NCI-H2227 treated with DMSO at 0.1 percent for 48 hours (cell line): ENCODE data around the gene IRAK3.
"Not testable (repeated sequence)": the region's sequence is repeated elsewhere in the genome, so short reads cannot be mapped to it uniquely, and the experiment has no call there.

Experiments used
- DNase-seq: peaks from one replicate; lab custom pipeline; 2025; lab: John Stamatoyannopoulos, UW

The IRAK3 gene

DNA sequence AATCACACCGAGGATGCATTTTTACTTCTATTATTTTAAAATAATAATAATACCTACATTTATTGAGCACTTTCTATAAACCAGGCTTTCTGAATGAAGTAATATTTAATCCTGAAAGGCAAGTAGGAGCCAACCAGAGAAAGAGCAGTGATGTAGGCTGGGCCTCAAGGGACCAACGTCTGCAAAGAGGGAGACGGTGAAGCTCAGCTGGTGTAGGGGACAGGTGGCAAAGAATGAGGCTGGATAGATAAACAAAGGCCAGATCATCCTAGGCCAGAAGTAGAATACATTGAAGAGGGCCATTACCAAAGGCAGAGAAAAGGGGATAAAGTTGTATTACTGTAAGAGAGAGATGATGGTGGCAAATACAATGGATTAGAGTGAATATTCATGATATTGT lies 18.4 kb upstream of the IRAK3 start:
- no peak for DNase-seq

DNA sequence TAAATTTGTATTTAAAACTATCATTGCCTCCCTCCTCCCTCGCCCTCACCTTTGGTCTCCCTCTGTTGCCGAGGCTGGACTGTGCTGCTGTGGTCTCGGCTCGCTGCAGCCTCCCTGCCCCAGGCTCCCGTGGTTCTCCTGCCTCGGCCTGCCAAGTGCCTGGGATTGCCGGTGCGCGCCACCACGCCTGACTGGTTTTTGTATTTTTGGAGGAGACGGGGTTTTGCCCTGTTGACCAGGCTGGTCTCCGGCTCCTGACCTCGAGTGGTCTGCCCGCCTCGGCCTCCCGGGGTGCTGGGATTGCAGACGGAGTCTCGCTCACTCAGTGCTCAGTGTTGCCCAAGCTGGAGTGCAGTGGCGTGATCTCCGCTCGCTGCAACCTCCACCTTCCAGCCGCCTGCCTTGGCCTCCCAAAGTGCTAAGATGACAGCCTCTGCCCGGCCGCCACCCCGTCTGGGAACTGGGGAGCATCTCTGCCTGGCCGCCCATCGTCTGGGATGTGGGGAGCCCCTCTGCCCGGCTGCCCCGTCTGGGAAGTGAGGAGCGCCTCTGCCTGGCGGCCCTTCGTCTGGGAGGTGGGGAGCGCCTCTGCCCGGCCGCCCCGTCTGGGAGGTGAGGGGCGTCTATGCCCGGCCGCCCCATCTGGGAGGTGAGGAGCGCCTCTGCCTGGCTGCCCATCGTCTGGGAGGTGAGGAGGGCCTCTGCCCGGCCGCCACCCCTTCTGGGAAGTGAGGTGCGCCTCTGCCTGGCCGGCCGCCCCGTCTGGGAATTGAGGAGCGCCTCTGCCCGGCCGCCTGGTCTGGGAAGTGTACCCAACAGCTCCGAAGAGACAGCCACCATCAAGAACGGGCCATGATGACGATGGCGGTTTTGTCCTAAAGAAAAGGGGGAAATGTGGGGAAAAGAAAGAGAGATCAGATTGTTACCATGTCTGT lies 14.4 kb upstream of the IRAK3 start:
- not testable (repeated sequence) for DNase-seq

DNA sequence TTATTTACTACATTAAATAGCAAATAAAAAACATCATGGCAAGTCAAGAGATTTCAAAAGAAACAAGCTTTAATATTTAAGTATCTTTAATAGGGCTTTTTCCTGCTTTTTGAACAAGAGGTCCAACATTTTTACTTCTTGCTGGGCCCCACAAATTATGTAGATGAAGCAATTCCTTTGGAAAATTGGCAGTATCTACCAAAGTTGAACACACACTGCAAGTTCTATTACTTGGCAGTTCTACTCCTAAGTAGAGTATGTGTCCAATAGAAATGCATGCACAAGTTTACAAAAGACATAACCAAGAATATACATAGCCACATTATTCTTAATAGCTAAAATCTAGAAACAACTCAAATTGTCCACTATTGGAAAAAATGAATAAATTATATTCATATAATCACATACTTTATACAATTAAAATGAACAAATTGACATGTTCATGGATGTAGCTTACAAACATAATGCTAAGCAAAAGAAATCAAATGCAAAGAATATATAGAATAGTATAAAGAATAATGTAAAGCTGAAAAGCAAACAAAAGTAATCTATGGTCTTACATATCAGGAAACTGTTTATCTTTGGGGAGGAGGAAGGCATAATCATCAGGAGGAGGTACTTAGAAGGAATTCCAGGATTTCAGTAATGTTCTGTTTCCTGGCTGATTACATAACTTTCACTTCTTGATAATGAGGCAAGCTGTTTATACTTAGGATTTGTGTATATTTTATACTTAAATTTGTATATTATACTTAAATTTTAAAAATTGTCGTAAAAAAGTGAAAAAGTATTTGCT lies 12.7 kb upstream of the IRAK3 start:
- DNase-seq, result no peak

DNA sequence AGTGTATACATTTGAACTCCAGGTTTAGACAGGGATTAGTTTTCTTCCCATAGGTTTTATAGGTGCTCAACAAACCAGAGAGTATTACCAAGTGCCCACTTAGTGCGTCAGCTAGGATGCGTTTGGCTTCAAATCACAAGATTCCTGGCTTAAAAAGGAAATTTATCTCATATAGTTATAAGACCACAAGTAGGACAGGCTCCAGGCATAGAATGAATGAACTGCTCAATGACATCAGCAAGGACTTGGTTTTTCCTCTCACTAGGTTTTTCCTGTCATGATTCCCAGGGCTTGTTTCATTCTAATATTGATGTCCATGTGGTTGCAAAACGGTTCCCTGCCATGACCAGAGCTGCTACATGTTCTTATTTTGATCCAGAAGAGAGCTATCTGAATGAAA lies 6.1 kb upstream of the IRAK3 start:
- no peak for DNase-seq

DNA sequence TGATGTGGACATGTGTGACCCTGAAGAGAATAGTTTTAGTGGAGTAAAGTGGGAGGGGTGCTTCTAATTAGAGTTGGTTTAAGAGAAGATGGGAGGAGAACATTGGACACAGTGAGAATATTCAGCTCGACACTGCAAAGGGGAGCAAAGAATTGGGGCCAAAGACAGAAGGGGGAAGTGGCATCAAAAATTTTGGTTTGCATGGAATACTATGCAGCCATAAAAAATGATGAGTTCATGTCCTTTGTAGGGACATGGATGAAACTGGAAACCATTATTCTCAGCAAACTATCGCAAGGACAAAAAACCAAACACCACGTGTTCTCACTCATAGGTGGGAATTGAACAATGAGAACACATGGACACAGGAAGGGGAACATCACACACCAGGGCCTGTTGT lies 4.2 kb upstream of the IRAK3 start:
- not testable (repeated sequence) for DNase-seq

DNA sequence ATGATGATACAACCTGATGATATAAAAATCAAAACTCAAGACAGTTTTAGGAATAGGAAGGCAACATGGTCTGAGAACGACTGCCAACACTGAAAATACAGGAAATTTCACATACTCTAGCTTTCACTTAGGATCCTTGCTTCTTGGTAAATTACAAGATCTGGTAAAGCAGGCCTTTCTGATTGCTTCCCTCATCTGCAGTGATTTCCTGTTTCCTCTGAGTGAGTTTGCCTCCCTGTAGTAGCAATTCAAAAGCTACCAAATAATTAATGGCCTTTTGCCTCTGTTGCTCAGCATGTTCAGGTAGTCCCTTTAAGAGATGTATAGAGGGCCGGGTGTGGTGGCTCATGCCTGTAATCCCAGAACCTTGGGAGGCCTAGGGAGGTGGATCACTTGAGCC lies 2.0 kb upstream of the IRAK3 start:
- no peak for DNase-seq

DNA sequence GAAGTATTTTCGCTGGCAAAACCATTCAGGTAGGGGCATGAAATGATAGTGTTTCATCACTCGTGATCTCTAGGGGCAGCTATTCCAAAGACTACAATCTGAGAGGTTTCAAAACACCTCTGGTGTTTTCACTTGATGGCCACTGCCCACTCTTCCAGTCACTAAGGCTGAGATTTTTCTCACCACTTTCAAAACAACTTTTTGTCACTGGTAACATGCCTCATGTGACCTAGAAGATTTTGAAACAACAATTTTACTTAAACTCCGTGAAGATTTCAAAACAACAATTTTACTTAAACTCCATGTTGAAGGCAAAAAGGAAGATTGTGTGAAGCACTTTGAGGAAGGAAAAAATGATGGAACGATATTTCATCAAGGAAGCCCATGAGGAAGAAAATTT lies 1.2 kb upstream of the IRAK3 start:
- no peak for DNase-seq

DNA sequence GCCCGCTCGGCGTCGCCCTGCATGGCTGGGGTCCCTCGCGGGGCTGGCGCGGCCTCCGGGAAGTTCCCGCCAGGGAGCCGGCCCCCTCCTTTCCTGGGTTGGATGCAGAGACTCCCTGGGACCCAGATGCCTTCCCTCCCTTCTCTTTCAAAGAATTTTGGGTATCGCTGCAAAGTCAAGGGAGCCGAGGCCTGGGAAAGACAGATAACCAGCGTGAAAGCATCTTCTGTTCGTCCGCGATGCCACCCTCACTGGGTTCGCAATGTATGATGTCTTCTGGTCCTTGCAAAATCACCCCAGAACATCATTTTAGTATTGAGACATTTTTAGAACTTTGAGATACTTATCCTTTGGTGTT lies 451 bp downstream of the IRAK3 start:
- DNase-seq, result no peak

DNA sequence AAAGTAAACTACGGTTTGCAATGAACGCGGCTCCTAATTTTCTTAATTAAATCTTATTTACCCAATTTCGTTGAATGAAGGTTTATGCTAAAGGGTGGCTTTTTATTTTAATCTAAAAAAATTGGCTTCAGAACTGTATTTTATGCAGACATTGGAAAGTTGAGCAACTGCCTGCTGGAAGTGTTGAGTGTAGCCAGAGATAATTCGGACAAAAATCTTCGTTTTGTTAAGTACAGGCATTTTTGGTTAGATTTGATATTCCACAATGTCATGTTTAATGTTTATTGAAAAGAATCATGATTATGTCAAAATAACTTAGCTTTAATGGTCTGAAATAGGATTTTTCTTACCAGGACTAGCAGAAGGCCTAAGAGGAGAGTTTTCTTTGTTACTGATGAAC lies 875 bp downstream of the IRAK3 start:
- DNase-seq, result no peak

DNA sequence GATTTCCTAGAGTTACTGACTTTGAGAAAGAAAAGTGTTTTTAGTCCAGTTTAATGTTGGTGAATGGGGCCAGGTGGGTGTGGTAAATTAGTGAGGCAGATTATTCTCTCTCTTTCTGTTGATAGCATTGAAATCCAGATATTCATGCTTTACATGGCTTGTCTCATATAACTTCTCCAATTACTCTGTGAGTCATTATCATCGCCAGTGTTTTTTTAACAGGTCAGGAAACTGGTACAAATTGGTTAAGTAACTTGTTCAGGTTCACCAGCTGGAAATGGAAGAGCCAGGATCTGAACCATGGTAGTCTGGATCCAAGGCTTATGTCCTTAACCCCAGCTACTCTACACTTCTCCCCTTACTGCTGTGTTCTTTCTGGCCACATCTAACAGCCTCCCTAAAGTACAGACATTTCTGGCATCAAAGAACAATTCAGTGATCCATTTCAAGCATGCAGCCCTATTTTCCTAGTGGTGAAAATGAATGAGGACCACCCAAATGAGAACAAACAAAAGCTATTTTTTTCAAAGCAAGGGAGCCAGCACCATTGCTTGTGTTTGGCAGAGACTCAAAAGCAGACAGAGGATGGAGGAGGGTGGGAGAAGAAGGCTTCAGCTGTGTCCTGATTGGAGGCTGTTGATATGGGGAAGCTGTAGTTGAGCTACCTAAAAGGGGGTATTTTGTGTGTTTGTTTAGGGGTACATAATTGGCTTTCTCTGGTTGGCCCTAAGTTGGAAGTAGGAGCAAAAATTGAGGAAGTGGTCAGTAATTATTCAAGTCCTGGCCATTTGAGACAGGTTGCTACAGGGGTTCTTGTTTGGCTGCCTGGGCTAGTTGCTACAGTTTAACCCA lies 1.7 kb downstream of the IRAK3 start:
- no peak for DNase-seq

DNA sequence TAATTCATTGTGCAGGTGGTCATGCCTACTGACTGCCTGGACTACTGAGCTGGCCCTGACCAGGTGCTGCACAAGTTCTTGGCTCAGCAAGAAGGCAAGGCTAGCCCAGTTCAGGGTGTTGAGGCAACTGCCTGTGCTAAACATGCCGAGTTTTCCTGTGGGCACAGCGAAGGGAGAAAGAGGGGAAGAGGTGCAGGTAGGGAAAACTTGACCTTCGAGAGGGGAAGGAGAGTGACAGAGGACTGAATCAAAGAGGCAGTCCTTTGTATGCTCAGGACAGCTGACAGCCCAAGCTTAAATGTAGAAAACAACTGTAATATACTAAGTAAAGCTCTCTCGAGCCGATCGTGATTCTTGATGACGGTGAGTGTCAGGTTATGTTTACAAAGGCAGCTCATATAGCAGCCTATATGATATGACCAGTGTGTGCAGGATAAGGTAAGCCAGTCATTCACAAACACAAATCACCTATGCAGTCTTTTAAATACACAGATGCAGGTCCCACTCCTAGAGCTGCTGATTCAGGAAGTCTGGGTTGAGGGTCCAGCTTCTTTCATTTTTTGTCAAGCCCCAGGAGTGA lies 2.6 kb downstream of the IRAK3 start:
- no peak for DNase-seq

DNA sequence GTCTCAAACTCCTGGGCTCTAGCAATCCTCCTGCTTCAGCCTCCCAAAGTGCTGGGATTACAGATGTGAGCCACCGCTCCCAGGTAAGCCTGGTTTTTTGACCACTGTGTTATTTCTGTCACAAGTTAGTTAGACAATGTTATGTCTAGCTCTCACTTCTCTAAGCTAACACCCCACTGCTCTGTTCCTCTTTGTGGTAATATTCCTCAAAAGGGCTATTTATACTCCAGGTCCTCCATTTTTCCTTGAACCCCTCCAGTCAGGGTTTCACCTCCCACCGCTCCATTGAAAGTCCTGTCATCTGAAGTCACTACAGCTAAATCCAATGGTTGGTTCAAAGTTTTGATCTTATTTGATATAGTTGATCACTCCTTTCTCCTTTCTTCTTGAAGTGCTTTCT lies 5.1 kb downstream of the IRAK3 start:
- no peak for DNase-seq

DNA sequence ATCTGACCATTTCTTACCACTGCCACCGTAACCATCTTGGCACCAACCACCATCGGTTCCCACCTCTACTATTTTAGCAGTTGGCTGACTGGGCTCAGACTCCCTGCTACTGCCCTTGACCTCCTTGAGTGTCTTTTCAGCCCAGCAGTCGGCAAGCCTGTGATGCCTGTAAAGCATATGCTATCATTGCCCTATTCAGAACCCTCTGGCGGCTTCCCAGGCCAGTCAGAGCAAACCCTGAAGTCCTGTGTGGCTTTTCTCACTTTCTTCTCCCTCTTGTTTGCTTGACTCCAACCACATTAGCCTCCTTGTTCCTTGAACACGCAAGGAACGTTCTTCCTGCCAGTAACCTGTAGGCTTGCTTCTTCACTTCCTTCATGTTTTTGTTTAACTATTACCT lies 6.2 kb downstream of the IRAK3 start:
- DNase-seq, result no peak

DNA sequence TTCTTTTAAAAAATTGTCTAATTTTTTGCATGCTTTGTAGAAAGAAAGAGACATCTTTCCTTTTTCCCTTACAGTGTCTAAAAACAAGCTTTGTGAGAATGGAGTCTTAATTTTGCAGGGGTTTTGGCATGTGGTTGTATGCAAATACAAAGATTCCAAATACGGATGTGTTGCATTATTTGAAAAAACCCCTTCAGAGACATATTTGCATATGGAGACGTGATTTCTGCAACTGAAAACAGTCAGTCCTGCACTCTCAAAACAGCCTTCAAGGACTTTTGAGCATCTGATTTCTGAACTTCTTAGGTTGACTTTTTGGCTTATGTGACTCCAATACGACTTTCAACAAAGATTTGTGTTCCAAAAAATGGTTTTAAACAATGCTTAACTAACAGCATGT lies 7.8 kb downstream of the IRAK3 start:
- no peak for DNase-seq

DNA sequence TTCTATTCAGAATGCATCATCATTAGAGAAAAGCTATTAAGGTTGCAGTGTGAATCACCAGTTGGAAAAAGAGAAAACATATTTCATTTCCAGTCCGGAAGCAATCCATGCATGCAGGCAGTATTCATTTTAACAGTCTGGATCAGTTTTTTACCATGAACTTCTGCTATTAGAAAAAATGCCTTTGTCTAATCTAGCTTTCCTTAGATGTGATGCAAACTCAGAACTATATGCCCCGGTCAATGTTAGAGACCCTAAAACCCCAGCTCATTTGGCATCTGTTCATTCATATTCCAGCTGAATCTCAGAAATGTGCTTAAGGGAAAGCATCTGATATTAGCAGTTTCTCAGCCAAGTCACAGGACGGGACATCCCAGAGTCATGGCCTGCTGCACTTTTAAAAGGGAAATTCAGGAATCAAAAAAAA lies 8.5 kb downstream of the IRAK3 start:
- no peak for DNase-seq

DNA sequence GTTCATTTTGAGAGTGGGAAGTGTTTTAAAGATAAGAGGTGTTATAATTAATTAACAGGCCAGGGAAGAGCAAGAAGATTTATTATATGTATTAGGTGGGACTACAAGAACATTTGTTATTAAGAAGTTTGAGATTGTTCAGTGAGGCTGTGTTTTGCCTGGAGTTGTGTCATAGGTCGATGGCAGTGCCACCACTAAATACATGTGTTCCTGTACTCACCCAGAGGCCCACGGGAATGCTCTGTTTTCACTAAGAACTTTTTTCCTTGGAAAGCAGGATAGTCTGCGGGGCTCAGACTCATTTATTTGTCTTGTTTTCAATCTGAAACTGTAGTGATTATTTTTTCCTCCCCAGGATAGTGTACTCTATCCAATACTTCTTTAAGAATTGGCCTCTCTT lies 10.1 kb downstream of the IRAK3 start:
- DNase-seq, result no peak

DNA sequence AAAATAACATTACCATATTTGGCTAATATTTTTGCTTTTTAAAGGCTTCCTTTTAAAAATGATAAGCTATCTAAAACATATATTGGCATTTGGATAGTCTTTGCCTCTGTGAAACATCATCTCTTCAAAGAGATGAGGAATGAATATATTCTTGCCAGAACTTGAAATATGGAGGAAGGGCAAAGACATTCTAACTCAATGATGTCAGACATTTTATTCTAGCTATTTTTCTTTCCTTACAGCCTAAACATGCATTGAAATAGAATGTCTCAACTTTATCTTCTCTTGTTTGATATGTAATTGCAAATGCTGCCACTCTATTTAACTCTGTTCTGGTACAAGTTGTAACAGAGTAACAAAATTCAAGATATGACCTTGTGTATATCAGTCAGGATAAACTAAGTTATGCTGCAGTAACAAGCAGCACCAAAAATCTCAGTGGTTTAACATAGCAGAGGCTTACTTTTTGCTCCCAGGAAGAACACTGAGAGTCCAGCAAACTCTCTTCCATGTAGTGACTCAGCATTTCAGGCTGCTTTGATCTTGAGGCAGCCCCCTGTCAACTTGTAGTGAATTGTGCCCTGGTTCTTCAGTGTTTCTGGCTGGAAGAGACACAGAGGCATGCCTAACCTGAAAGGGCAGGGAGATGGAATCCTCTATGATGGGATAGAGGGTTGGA lies 11.0 kb downstream of the IRAK3 start:
- DNase-seq, result no peak

DNA sequence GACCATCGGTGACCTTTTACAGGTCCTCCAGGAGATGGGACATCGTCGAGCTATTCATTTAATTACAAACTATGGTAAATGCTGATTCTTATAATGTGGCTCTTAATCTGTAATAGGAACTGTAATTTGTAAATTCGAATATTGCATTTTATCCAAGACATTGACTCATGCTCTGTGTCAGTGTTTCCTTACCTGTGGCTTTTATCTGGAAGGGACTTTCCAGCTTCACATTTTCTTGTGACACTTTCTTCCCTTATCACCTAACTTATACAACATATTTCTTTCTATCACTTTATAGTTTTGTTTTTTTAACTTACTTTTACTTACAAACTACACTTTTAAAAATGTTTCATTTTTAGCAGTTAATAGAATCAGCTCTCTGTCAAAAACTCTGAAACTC lies 14.8 kb downstream of the IRAK3 start:
- DNase-seq, result no peak

DNA sequence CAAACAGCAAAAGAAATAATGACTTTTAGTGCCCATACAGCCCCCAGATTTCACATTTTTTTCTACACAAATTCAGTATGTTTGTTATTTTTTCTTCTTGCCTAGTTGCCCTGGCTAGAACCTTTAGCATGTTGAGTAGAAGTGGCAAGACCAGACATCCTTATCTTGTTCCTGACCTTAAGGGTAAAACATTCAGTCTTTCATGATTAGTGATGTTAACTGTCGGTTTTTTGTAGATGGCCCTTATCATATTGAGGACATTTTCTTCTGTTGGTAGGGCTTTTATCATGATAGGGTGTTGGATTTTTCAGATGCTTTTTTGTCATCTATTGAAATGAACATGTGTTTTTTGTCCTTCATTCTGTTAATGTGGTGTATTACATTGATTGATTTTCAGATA lies 17.1 kb downstream of the IRAK3 start:
- no peak for DNase-seq

DNA sequence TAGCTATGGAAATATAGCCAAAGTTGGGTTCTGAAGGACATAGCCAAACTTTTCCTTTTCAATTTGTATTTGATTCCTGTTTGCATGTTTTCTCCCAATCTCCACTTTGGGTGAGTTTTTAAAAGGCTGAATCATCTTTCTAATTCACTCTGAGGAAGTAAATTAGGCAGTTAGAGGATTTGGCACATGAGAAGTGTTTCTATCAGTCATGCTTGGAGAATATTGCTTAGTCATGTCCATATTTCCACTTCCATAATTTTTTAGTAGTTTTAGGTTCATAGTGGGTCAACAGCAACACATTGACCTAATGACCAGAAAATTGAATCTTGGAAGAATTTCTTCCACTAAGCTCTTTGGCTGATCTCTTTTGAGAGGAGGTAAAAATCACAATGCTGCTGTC lies 21.8 kb downstream of the IRAK3 start:
- no peak for DNase-seq

DNA sequence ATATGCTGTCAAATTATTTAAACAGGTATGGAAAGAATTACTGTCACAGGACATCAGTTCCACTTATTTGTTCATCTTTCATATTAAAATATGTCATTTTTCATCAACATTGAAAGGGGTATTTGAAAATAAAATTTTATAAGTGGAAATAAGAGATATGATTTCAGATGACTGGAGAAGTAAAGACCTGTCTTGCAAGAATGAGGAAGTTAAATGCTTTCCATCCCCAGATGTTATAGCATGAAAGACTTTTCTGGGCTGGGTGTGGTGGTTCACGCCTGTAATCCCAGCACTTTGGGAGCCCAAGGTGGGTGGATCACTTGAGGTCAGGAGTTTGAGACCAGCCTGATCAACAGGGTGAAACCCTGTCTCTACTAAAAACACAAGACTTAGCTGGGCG lies 22.6 kb downstream of the IRAK3 start:
- DNase-seq, result not testable (repeated sequence)
